PC-9 (cell line): ENCODE results near the gene LYPD6B. TPM values are rescaled to one million over a fixed set of nuclear protein-coding genes. Genes with fewer than 3 reads are reported as not detected.

Experiments used
- BruUV-seq: library from RNA; stranded (reverse); fragments of 400-500 nt; replicated peaks from 2 replicates; lab custom pipeline; 2021; lab: Mats Ljungman, UMichigan
- CTCF ChIA-PET: fragments of 300-600 bp; sonication (Branson Sonifier 250); formaldehyde crosslinking; loops from one replicate; lab custom pipeline; 2022; ENCODE audit warnings: antibody characterized with exemption; lab: Charles Lee
- POLR2A ChIA-PET: fragments of 300-600 bp; sonication (Branson Sonifier 250); formaldehyde crosslinking; loops from one replicate; lab custom pipeline; 2022; ENCODE audit warnings: antibody characterized with exemption; ENCODE audit not compliant: unreplicated experiment; lab: Charles Lee
- DNase-seq, 2 experiments: peaks; one replicate each; pipeline versions ENCODE4 v3.0.0 to v3.0.0-alpha.2; 2015 to 2022; ENCODE audit warnings: mixed read lengths in 1 of 2
- H2AFZ ChIP-seq: fragments of 200-600 bp; sonication (generic); 2 replicates; pipeline ENCODE4 v1.8.1; 2017; ENCODE audit warnings: antibody characterized with exemption
- H3F3A ChIP-seq: fragments of 200-600 bp; sonication (generic); 2 replicates; pipeline ENCODE4 v1.8.1; 2017; ENCODE audit warnings: antibody characterized with exemption, mild to moderate bottlenecking, low read depth; ENCODE audit not compliant: insufficient read depth
- H3K27ac ChIP-seq: fragments of 200-600 bp; sonication (generic); 2 replicates; pipeline ENCODE4 v1.6.1; 2016; ENCODE audit warnings: mixed run types
- H3K27me3 ChIP-seq: fragments of 200-600 bp; sonication (generic); 2 replicates; pipeline ENCODE4 v1.6.1; 2016; ENCODE audit warnings: low read depth, mixed run types; ENCODE audit not compliant: insufficient read depth
- H3K36me3 ChIP-seq: fragments of 200-600 bp; sonication (generic); 2 replicates; pipeline ENCODE4 v1.6.1; 2016; ENCODE audit warnings: low read depth, mixed run types
- H3K4me1 ChIP-seq: fragments of 200-600 bp; sonication (generic); replicated peaks from 2 replicates; pipeline ENCODE4 v1.6.1; 2016; ENCODE audit warnings: mixed run types; ENCODE audit not compliant: insufficient read depth
- H3K4me2 ChIP-seq: fragments of 200-600 bp; sonication (generic); 2 replicates; pipeline ENCODE4 v1.6.1; 2017; ENCODE audit warnings: mixed run types
- H3K4me3 ChIP-seq: fragments of 200-600 bp; sonication (generic); 2 replicates; pipeline ENCODE4 v1.6.1; 2016; ENCODE audit warnings: mixed run types
- H3K79me2 ChIP-seq: fragments of 200-600 bp; sonication (generic); 2 replicates; pipeline ENCODE4 v1.6.1; 2017; ENCODE audit warnings: low read depth, mixed run types
- H3K9me2 ChIP-seq: fragments of 200-600 bp; sonication (generic); 2 replicates; pipeline ENCODE4 v1.8.1; 2017; ENCODE audit warnings: mild to moderate bottlenecking; ENCODE audit not compliant: insufficient read depth
- H3K9me3 ChIP-seq: fragments of 200-600 bp; sonication (generic); 2 replicates; pipeline ENCODE4 v1.8.1; 2016; ENCODE audit warnings: low read depth; ENCODE audit not compliant: insufficient read depth
- H4K20me1 ChIP-seq: fragments of 200-600 bp; sonication (generic); 2 replicates; pipeline ENCODE4 v1.8.1; 2017; ENCODE audit not compliant: insufficient read depth
- EZH2 ChIP-seq: fragments of 200-600 bp; sonication (generic); IDR thresholded peaks from 2 replicates; pipeline ENCODE4 v1.8.0; 2017; ENCODE audit warnings: antibody characterized with exemption, low read depth
- intact Hi-C: fragments of 100-400 bp; cut with micrococcal nuclease; formaldehyde crosslinking; loops from one replicate; pipeline ENCODE4 v1.10.0; 2022; ENCODE audit not compliant: unreplicated experiment
- total RNA-seq: library from RNA; stranded (reverse); gene quantifications from 2 replicates; pipeline ENCODE4 v1.2.3, GENCODE V29; 2021
- TF ChIP-seq, protein P1 (sequence below): fragments of 200-600 bp; sonication (generic); conservative IDR thresholded peaks from 2 replicates; pipeline ENCODE4 v1.6.1; 2017; ENCODE audit warnings: mixed run types, antibody characterized with exemption, mild to moderate bottlenecking, moderate library complexity

Gene LYPD6B
- total RNA-seq, 1 experiment from 2014 or later, result 10.0 TPM

DNA sequence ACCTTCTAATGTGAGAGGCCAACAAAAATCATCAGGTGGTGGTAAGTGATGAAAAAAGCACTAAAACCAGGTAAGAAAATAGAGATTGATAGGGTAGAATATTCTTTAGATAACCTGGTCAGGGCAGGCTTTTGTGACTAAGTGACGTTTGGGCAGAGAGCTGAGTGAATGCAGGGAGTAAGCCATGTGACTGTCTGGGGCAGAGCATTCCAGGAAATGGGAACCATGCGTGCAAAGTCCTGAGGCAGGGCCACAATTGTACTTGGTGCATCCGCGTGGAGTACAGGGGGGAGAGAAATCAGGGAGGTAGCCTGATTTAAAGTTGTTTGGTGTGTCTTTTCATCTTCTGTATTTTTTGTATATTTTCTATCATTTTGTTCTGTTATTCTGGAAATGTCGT, 102.5 kb downstream of the LYPD6B start:
- ChIA-PET CTCF (no interaction called here), POLR2A (no interaction called here)
- H3K9me3 ChIP-seq, result no peaks in the 10 kb centered on the region
- no peaks in the 10 kb centered on the region for H3K79me2 ChIP-seq
- no peak overlapping the region for H3K27ac ChIP-seq
- intact Hi-C loops, result no loop called here
- no peaks in the 10 kb centered on the region for H3K27me3 ChIP-seq
- no TSS peak for BruUV-seq
- H3K4me2 ChIP-seq, result no peak overlapping the region
- no peak overlapping the region for H2AFZ ChIP-seq
- DNase-seq, result no peak
- no peaks in the 10 kb centered on the region for H3K4me1 ChIP-seq
- TF ChIP-seq, protein P1, sequence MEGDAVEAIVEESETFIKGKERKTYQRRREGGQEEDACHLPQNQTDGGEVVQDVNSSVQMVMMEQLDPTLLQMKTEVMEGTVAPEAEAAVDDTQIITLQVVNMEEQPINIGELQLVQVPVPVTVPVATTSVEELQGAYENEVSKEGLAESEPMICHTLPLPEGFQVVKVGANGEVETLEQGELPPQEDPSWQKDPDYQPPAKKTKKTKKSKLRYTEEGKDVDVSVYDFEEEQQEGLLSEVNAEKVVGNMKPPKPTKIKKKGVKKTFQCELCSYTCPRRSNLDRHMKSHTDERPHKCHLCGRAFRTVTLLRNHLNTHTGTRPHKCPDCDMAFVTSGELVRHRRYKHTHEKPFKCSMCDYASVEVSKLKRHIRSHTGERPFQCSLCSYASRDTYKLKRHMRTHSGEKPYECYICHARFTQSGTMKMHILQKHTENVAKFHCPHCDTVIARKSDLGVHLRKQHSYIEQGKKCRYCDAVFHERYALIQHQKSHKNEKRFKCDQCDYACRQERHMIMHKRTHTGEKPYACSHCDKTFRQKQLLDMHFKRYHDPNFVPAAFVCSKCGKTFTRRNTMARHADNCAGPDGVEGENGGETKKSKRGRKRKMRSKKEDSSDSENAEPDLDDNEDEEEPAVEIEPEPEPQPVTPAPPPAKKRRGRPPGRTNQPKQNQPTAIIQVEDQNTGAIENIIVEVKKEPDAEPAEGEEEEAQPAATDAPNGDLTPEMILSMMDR, result no peak
- no peak for TF ChIP-seq EZH2
- no peaks in the 10 kb centered on the region for H3K36me3 ChIP-seq
- H3K4me3 ChIP-seq, result no peak overlapping the region
- no peaks in the 10 kb centered on the region for H4K20me1 ChIP-seq
- H3F3A ChIP-seq, result no peaks in the 10 kb centered on the region
- no peaks in the 10 kb centered on the region for H3K9me2 ChIP-seq

DNA sequence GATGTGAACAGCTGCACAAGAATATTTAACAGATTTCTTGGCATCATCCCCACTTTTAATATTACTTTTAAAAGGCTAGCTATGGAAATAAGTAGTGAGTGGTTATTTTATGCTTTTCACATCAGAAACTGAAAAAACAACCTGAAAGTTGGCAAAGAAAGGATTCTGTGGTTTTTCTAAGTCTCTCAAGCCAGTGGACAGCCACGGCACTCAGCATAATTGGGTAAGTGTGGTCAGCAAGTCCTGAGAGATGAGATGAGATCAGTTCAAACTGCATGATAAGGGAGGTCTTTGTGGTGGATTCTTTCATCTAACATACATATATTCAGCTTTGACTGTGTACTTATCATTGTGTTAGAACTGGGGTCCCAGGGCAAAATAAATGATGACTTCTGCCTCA, 105.2 kb downstream of the LYPD6B start:
- Histone ChIP-seq H3K36me3 (no peaks in the 10 kb centered on the region), H2AFZ (no peak overlapping the region), H3K4me1 (no peaks in the 10 kb centered on the region), H4K20me1 (no peaks in the 10 kb centered on the region), H3F3A (no peaks in the 10 kb centered on the region), H3K79me2 (no peaks in the 10 kb centered on the region), H3K9me2 (no peaks in the 10 kb centered on the region), H3K4me2 (no peak overlapping the region), H3K4me3 (no peak overlapping the region), H3K27ac (no peak overlapping the region), H3K9me3 (no peaks in the 10 kb centered on the region), H3K27me3 (no peaks in the 10 kb centered on the region)
- DNase-seq, result no peak
- no TSS peak for BruUV-seq
- ChIA-PET CTCF (no interaction called here), POLR2A (no interaction called here)
- intact Hi-C loops, result no loop called here
- no peak for TF ChIP-seq EZH2
- TF ChIP-seq, protein P1, result no peak

DNA sequence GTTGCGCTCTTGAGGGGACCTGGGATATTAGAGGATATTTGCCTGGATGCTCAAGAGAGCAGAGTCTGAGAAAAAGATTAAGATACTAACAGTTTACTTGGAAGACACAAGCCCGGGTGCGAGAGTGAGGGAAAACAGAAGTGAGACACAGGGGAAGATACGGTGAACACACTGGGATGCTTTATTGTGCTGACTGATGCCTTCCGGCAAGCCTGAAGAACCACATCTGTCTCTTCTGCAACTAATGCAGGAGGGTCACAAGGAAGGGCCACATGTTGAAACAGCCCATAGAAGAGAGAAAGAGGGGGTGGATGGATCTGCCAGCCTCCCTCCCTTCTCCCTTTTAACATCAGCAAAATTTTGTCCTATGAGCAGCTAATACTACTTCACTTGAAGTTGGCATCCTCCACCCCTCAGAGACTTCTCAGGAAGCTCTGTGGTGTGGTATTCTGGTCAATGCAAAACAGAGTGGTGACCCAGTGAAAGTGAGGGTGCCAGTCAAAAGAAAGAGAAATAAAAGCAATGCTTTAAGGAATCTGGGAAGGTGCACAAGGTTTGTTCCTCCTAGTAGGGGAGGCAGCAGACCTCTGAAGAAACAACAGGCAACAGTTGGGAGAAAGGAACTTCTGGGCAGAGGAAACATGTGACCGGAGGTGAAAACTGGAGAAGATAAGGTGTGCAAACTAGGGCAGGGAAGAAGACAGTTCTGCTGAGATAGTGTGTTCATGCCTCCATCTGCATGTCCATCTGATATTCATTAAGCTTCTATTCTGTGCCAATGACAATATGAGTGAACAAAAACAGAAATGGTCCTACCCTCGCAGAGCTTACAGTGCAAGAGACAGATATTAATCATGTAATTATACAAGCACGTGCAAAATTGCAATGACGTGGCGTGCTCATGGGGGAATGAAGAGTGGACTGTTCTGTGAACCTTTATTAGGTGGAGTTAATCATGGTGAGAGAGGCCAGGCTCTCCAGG, 107.1 kb downstream of the LYPD6B start:
- Histone ChIP-seq H3K36me3 (no peaks in the 10 kb centered on the region), H3K27me3 (no peaks in the 10 kb centered on the region), H2AFZ (no peak overlapping the region), H3K79me2 (no peaks in the 10 kb centered on the region), H3K9me2 (no peaks in the 10 kb centered on the region), H4K20me1 (no peaks in the 10 kb centered on the region), H3K4me1 (no peaks in the 10 kb centered on the region), H3F3A (no peaks in the 10 kb centered on the region), H3K9me3 (no peaks in the 10 kb centered on the region), H3K4me2 (no peak overlapping the region), H3K4me3 (no peak overlapping the region), H3K27ac (no peak overlapping the region)
- POLR2A ChIA-PET, result no interaction called here
- no TSS peak for BruUV-seq
- intact Hi-C loops, result no loop called here
- TF ChIP-seq EZH2, result no peak
- TF ChIP-seq, protein P1, result no peak
- CTCF ChIA-PET, result no interaction called here
- DNase-seq, result no peak
